Pons (tissue), 1 donor: ENCODE results near the gene MRPL9.
A peak's percentile ranks its signal among the peaks of the same experiment; 100 is the strongest.
"Not testable (repeated sequence)": the region's sequence is repeated elsewhere in the genome, so short reads cannot be mapped to it uniquely, and the experiment has no call there.

ENCODE experiments used
- DNase-seq: peaks from one replicate; pipeline ENCODE4 v3.0.0-alpha.2; 2016; ENCODE audit warnings: low spot score

The MRPL9 gene

DNA sequence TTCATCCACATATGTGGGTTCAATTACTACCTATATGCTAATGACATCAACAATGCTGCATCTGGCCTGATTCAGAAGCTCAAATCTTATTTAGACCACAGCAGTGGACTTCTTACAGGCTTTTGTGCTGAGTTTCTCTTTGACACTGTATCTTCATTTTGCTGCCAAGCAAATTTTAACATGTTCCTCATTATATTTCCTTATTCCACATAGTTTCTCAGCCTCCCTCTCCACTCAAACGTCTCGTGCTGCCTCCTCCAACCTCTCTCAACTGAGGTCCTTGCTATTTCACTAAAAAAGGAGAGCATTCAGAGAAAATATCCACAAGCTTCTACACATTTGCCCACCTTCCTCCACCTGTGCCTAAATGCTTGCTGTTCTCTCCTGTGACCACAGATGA, 20.5 kb upstream of the MRPL9 start:
- DNase-seq, result peak; percentile 12

GRCh38 chr1:151782741-151783140, 19.4 kb upstream of the MRPL9 start:
- DNase-seq, result no peak

DNA sequence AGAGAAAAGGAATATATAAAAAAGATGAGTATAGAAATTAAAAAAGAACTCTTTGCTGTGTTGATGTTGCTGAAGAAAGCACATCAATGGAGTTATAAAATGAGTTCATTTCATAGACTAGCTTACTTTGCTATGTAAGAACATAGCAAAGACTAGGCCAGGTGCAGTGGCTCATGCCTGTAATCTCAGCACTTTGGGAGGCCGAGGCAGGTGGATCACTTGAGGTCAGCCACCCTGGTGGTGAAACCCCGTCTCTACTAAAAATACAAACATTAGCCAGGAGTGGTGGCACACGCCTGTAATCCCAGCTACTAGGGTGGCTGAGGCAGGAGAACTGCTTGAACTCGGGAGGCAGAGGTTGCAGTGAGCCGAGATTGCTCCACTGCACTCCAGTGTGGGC, 18.7 kb upstream of the MRPL9 start:
- DNase-seq, result not testable (repeated sequence)

DNA sequence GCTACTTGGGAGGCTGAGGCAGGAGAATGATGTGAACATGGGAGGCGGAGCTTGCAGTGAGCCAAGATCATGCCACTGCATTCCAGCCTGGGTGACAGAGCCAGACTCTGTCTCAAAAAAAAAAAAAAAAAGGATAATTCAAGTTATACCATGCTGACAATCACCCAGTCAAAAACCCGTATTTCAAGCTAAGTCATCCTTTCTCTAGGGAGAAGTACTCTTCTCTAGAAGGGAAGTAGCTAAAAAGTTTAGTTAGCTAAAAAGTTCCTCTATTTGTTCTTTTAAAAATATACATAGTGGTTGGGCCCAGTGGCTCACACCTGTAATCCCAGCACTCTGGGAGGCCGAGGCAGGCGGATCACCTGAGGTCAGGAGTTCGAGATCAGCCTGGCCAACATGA, 17.4 kb upstream of the MRPL9 start:
- DNase-seq, result not testable (repeated sequence)

DNA sequence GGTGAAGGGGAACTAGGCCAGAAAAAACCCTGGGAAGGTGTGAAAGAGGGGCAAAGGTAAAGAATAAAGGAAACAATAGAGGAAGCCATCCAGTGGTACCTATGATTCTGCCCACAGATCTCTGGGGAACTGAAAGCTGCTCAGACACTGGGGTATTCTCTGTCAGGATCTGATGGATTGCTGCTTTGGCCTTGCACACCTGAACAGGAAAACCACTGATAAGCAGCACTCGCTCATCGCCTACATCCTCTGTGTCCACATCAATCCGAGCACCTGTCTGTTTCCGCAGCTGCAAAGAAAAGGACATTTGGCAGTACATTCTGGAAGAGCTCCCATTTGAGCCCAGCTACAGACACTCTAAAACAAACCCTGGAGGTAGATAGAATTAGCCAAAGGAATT, 16.6 kb upstream of the MRPL9 start:
- DNase-seq, result no peak

GRCh38 chr1:151777317-151777716, 14.0 kb upstream of the MRPL9 start:
- no peak for DNase-seq

DNA sequence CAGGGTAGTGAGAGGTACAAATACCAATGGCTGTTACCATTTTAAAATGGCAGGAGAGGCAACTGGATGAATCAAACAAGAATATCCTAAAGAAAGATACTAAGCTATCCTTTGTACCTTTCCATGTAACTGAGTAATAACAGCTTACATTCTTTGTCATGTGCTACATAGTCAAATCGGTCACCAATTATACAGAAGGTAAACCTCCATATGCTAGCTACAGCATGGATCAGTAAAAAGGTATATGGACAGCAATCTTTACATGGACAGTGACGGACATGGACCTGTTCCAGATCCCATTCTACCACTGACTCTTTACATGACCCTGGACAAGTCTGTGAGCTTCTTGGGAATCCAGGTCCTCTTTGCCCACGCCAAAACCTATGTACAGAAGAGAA, 13.4 kb upstream of the MRPL9 start:
- DNase-seq, result no peak

DNA sequence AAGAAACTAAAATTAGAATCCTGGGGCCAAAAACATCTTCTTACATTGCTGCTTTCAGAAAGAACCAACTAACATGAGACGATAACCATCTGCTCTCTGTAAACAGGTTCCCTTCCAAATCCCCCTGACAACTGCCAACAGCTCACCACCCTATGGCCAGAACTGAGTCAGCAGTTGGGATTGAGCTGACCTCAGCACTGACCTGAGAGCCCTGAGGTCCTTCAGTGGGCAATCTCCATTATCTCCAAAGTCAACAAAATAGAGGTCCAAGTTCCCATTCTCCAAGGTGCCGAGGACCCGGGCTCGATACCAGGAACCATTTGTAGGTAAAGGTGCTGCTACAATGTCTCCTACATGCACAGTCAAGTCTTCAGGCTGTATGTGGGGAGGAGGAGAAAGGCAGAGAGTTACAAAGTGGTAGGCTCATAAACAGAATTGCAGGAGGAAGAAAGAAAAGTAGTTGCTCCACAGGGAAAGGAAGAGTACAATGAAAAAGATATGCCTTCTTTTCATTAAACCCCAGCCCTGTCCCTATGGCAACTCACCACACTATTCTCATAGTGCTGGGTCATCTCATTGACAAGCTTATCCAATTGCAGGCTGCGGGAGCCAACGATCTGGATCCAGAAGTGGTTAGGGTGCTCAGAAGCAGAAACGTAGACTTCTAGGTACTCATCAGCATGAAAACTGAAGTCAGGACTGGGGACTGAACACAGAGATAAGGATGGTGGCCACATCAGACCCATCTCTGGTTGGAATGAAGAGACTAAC, 12.8 kb upstream of the MRPL9 start:
- DNase-seq, result no peak

- DNase-seq, result no peak
Measured at GRCh38 chr1:151774256-151774922, 11.1 kb upstream of the MRPL9 start.

DNA sequence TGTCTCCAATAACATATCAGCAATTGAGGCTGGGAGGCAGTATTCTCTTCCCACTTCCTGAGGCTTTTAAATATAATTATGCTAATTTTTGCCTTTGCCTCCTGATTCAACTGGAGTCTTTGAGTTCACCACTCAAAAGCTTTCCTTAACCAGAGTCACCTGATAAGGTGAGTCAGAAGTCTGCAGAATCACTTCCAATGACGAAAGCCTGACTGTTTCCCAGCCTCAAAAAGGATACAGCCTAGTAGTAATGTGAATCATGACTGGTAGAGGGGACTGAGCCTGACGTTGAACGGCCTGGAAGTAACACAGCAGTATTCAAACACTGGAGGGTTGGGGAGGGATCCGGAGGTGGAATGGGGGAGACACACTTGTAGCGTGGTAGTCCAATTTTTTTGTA, 10.4 kb upstream of the MRPL9 start:
- DNase-seq, result no peak

- DNase-seq, result not testable (repeated sequence)
Measured at GRCh38 chr1:151769270-151769669, 6.0 kb upstream of the MRPL9 start.

DNA sequence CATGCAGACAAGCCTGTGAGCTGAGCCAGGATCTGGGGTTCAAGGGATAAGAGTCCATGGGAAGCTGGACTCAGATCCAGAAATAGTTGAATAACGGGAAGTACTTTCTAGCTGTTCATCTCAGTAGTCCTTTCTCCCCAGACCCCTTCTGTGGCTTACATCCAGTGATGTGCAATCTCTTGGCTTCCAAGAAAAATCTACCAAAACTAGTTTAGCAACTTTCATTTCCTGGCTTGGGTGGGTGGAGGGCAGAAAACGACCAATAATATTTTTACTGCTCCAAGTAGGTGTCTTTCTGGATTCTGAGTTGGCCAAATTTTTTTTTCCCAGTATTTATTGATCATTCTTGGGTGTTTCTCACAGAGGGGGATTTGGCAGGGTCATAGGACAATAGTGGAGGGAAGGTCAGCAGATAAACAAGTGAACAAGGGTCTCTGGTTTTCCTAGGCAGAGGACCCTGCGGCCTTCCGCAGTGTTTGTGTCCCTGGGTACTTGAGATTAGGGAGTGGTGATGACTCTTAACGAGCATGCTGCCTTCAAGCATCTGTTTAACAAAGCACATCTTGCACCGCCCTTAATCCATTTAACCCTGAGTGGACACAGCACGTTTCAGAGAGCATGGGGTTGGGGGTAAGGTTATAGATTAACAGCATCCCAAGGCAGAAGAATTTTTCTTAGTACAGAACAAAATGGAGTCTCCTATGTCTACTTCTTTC, 5.2 kb upstream of the MRPL9 start:
- not testable (repeated sequence) for DNase-seq

GRCh38 chr1:151763990-151764389, 694 bp upstream of the MRPL9 start:
- DNase-seq, result no peak

- DNase-seq, result no peak
Measured at GRCh38 chr1:151760597-151761385, 2.5 kb downstream of the MRPL9 start.

DNA sequence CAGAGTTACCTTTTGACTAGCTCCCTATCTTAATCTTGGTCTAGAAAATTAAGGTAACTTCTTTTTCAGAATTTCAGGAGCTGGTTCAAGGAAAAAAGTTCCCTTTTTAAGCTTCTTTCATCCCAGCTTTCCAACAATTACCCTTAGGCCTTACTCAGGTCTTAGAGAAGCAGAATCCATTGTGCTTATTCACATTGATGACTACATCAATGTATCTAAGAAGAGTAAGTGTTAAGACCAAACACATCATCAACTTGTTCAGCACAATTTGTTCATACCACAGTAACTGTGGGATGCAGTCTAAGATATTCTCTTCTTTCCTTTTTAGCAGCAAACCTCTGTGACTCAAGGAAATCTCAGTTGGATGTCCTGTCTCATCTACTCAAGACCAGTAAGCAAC, 4.1 kb downstream of the MRPL9 start:
- no peak for DNase-seq

GRCh38 chr1:151756291-151756690, 7.0 kb downstream of the MRPL9 start:
- DNase-seq, result no peak

GRCh38 chr1:151741516-151741915, 21.8 kb downstream of the MRPL9 start:
- no peak for DNase-seq

GRCh38 chr1:151739590-151740355, 23.5 kb downstream of the MRPL9 start:
- DNase-seq, result no peak

GRCh38 chr1:151737479-151737878, 25.8 kb downstream of the MRPL9 start:
- DNase-seq, result no peak

- no peak for DNase-seq
Measured at GRCh38 chr1:151737026-151737425, 26.3 kb downstream of the MRPL9 start.

DNA sequence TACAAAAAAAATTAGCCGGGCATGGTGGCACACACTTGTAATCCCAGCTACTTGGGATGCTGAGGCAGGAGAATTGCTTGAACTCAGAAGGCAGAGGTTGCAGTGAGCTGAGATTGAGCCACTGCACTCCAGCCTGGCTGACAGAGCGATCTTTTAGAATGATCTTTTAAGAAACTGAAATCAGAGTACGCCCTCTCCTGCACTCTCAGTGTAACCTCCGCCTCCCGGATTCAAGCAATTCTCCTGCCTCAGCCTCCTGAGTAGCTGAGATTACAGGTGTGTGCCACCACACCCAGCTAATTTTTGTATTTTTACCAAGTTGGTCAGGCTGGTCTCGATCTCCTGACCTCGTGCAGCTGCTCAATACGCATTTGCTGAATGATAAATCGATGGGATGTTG, 29.3 kb downstream of the MRPL9 start:
- not testable (repeated sequence) for DNase-seq
